ENCODE measurements around the gene C1orf159. TPM values are rescaled to one million over a fixed set of nuclear protein-coding genes. Genes with fewer than 3 reads are reported as not detected.

Gene C1orf159
- total RNA-seq, 1 donor from 2014 or later, result 11.7 TPM

DNA sequence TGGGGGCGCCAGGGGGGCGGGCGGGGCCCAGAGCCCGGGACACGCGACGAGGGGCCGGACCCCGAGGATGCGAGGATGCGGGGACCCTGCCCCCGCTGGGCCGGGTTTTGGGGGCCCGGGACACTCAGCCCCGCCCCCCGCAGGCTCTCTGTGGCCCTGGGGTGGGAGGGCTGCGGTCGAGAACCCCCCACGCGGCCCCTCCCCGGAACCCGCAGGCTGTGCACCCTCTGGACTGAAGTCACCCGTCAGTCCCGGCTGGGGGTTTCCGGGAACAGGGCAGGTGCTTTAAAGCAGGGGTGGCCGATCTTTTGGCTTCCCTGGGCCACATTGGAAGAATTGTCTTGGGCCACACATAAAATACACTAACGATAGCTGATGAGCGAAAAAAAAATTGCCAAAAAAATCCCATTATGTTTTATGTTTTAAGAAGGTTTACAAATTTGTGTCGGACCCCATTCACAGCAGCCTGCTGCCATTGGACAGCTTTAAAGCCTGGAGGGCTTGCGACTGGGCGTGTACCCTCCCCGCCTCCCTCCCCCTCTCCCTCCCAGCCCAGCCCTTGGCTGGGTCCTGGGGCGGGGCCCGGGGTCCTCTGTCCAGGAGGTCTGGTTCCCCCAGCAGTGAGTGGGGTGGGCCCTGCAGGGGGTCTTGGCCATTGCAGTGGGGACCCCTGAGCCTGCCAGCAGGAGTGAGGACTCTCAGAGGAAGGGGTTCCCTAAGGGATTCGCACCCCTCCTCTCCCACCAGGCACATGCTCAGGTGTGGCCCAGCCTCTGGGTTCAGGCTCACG lies 21.6 kb upstream of the C1orf159 start:
- peaks cover 10% of the 10 kb centered on the region for H3K27me3 ChIP-seq (ENCODE audit: low read depth)
- H3K4me1 ChIP-seq, result peaks cover 8% of the 10 kb centered on the region
- H3K27ac ChIP-seq, result peak overlapping the region; percentile 11
- DNase-seq (no peak), ATAC-seq (peak; percentile 70 to 75)
- no peaks in the 10 kb centered on the region for H3K9me3 ChIP-seq
- intact Hi-C loops (cut with DNase I), result no loop called here
- peak overlapping the region; percentile 40 for H3K4me3 ChIP-seq
- H3K36me3 ChIP-seq, result no peaks in the 10 kb centered on the region
- TF ChIP-seq CTCF (IDR thresholded peaks at IDR 0.05), result no peak

DNA sequence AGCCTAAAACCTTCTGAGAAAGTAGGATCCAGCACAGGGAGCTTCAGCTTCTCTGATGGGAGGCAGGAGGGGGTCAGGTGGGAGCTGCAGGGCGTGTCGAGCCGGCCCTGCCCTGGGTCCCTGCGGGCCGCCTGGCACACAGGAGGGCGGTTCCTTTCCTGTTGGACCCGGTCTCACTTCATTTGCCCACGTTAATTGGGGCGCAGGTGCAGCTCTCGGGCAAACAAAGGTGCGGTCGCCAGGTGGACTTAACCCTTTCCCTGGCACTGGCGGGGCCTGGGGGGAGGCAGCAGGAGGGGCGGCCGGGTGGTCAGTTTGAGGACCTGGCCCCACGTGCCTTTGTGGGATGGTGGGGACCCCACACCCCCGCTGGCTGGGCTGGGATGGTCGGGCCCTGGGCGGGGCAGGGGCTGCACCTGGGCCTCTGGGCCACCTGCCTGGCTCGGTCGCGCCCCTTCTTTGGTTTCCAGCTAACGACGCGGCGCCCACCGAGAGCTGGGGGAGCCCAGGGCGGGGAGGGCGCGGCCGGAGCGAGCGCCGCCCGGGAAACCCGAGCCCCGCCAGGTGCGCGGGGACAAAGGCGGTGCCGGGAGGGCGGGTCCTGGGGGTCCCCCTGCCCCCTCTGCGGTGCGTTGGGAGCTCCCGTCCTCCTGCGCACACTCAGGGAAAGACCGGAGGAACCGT lies 20.8 kb upstream of the C1orf159 start:
- Histone ChIP-seq H3K27ac (peak overlapping the region; percentile 41), H3K36me3 (no peaks in the 10 kb centered on the region), H3K27me3 (ENCODE audit: low read depth) (peaks cover 10% of the 10 kb centered on the region), H3K4me1 (peaks cover 8% of the 10 kb centered on the region), H3K4me3 (peak overlapping the region; percentile 40), H3K9me3 (no peaks in the 10 kb centered on the region)
- TF ChIP-seq CTCF (IDR thresholded peaks at IDR 0.05), result no peak
- ATAC-seq (peak; percentile 79 to 83), DNase-seq (peak; percentile 71)
- intact Hi-C loops (cut with DNase I), result no loop called here

- no peak for TF ChIP-seq CTCF (IDR thresholded peaks at IDR 0.05)
- intact Hi-C loops (cut with DNase I), result no loop called here
- H3K27ac ChIP-seq, result no peak overlapping the region
- ATAC-seq, result no peak
- H3K4me1 ChIP-seq, result peaks cover 8% of the 10 kb centered on the region
- no peak overlapping the region for H3K4me3 ChIP-seq
- H3K27me3 ChIP-seq (ENCODE audit: low read depth), result peaks cover 10% of the 10 kb centered on the region
- DNase-seq, result no peak
- H3K36me3 ChIP-seq, result no peaks in the 10 kb centered on the region
- H3K9me3 ChIP-seq, result no peaks in the 10 kb centered on the region
Measured at GRCh38 chr1:1135339-1136136, 19.6 kb upstream of the C1orf159 start.

DNA sequence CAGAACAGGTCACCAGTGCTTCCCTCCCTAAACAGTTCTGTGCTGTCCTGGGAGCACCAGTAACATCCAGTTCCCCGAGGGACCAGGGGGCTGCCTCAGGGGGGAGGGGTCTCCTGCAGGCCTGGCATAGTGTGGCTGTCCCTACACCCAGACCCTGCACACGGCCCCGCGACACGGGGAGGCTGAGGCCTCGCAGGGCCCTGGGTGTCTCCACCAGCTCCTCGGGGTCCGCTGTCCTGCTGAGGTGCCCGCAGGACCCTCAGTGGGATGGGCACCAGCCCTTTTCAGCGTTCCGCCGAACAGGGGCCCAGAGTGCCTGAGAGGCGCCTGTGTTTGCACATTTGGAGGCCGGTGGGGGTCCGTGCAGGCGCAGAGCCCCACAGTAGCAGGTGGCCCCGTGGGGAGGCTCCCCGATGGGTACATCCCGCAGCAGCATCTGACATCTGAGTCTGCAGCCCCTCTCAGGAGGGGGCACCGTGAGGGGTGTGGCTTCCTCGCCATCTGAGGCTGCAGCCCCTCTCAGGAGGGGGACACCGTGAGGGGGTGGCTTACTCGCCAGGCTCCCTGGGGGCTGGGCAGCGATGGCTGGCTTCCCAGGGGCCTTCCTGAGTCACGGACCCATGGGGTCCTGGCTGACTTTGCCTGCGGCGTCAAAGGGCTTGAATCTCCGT lies 18.5 kb upstream of the C1orf159 start:
- Histone ChIP-seq H3K27me3 (ENCODE audit: low read depth) (peaks cover 10% of the 10 kb centered on the region), H3K9me3 (no peaks in the 10 kb centered on the region), H3K4me1 (peaks cover 8% of the 10 kb centered on the region), H3K27ac (no peak overlapping the region), H3K36me3 (no peaks in the 10 kb centered on the region), H3K4me3 (no peak overlapping the region)
- intact Hi-C loops (cut with DNase I), result no loop called here
- ATAC-seq (no peak), DNase-seq (no peak)
- no peak for TF ChIP-seq CTCF (IDR thresholded peaks at IDR 0.05)
